GM12878 (cell line): ENCODE results near the gene SLC25A39. TPM values are rescaled to one million over a fixed set of nuclear protein-coding genes. Genes with fewer than 3 reads are reported as not detected.

Experiments used
- ATF7 ChIP-seq: fragments of 450-650 bp; IDR thresholded peaks from 2 replicates; pipeline ENCODE4 v1.6.1; 2016; ENCODE audit warnings: low read depth, mild to moderate bottlenecking
- BACH1 ChIP-seq: fragments of 450-650 bp; IDR thresholded peaks from 2 replicates; pipeline ENCODE4 v1.6.1; 2017; ENCODE audit warnings: mild to moderate bottlenecking, borderline replicate concordance
- BCL3 ChIP-seq: IDR thresholded peaks from 2 replicates; pipeline ENCODE4 v1.6.1; 2011; ENCODE audit warnings: borderline replicate concordance, low read depth, mild to moderate bottlenecking, moderate library complexity, low read length; ENCODE audit not compliant: insufficient read depth, poor library complexity, severe bottlenecking
- BCLAF1 ChIP-seq: fragments of 450-650 bp; IDR thresholded peaks from 2 replicates; pipeline ENCODE4 v1.6.1; 2017; ENCODE audit warnings: antibody characterized with exemption, mild to moderate bottlenecking, moderate library complexity
- CHD2 ChIP-seq: IDR thresholded peaks from 2 replicates; pipeline ENCODE4 v1.6.1; 2011; ENCODE audit warnings: low read depth, low read length, improper control_type of control experiment, borderline replicate concordance
- CTCF ChIP-seq, 3 experiments: IDR thresholded peaks in 2 of 3; conservative IDR thresholded peaks in 1 of 3; 2 replicates each; pipeline ENCODE4 v1.5.1; 2011; ENCODE audit warnings: low read depth in 3 of 3, low read length in 3 of 3, mild to moderate bottlenecking in 3 of 3, control low read depth in 2 of 3, moderate library complexity in 2 of 3, inconsistent platforms in 1 of 3, mixed read lengths in 1 of 3; ENCODE audit not compliant: control insufficient read depth in 2 of 3, insufficient read depth in 1 of 3; ENCODE audit errors: extremely low read depth in 1 of 3
- EED ChIP-seq: sonication (generic); IDR thresholded peaks from 2 replicates; pipeline ENCODE4 v1.6.1; 2016; ENCODE audit warnings: antibody characterized with exemption, low read depth
- GABPA ChIP-seq: IDR thresholded peaks from 2 replicates; pipeline ENCODE4 v1.6.1; 2014; ENCODE audit warnings: antibody characterized with exemption, low read depth, mild to moderate bottlenecking, inconsistent platforms
- NR2C2 ChIP-seq: IDR thresholded peaks from 2 replicates; pipeline ENCODE4 v1.6.1; 2011; ENCODE audit warnings: borderline replicate concordance, low read depth; ENCODE audit not compliant: control insufficient read depth, insufficient read length
- RAD51 ChIP-seq: fragments of 450-650 bp; IDR thresholded peaks from 2 replicates; pipeline ENCODE4 v1.6.1; 2016; ENCODE audit warnings: moderate library complexity, mild to moderate bottlenecking, inconsistent platforms
- SMAD1 ChIP-seq: fragments of 450-650 bp; IDR thresholded peaks from 2 replicates; pipeline ENCODE4 v1.6.1; 2018; ENCODE audit warnings: mild to moderate bottlenecking, low read depth; ENCODE audit not compliant: partially characterized antibody
- SMARCA5 ChIP-seq: fragments of 450-650 bp; IDR thresholded peaks from 2 replicates; pipeline ENCODE4 v1.6.1; 2017; ENCODE audit warnings: mild to moderate bottlenecking
- ZNF592 ChIP-seq: fragments of 450-650 bp; IDR thresholded peaks from 2 replicates; pipeline ENCODE4 v1.6.1; 2017; ENCODE audit warnings: mild to moderate bottlenecking, moderate library complexity
- polyA plus RNA-seq, 11 experiments: library from polyadenylated mRNA; depleted of rRNA in 4 of 11; unstranded in 6 of 11; stranded (reverse) in 5 of 11; fragments of >200 nt; fragmentation: Nextera tagmentation in 4 of 11; fragmentation: Illumina TruSeq in 1 of 11; extraction: Ambion mirVana in 4 of 11; extraction: Trizol in 1 of 11; gene quantifications; 1 replicate in 1 of 11; 2 replicates in 10 of 11; pipeline versions ENCODE4 v1.2.1 to v1.2.3, GENCODE V29; 2011 to 2016; ENCODE audit warnings: inconsistent platforms in 2 of 11, missing spikeins in 2 of 11, low read depth in 1 of 11
- total RNA-seq, 4 experiments: library from RNA; depleted of rRNA in 3 of 4; stranded (reverse); fragments of >200 nt in 3 of 4; fragmentation: Illumina TruSeq in 1 of 4; extraction: Trizol in 1 of 4; gene quantifications; 2 replicates each; pipeline versions ENCODE4 v1.2.1 to v1.2.3, GENCODE V29; 2013 to 2021

SLC25A39 gene
- total and polyA plus RNA-seq, 10 of the 15 experiments (the other 5 are each of a cell fraction or from before 2014, with no cell fraction given), result 3.5 to 270 (median 150) TPM

GRCh38 chr17:44324571-44325275 lies at the start of gene SLC25A39 (continued):
- TF ChIP-seq SMARCA5 (peak; percentile 86), RAD51 (no peak), BACH1 (peak; percentile 79), CTCF (IDR thresholded peaks at IDR 0.05 in 2 of 3, conservative IDR thresholded peaks at IDR 0.05 in 1 of 3; ENCODE audit: control insufficient read depth in 2 of 3, extremely low read depth in 1 of 3, insufficient read depth in 1 of 3, low read depth in 3 of 3, low read length in 3 of 3) (no peak), BCLAF1 (no peak), CHD2 (no peak), BCL3 (peak; percentile 28), GABPA (no peak), ATF7 (no peak), SMAD1 (no peak), EED (peak; percentile 36; the same call in 1 of the 2 replicates), NR2C2 (no peak), ZNF592 (0 out of 2 replicates have a peak, but pooled peaks have one; percentile 58)
